Heart left ventricle (tissue), 16 donors: ENCODE measurements around the gene MTMR1. TPM values are rescaled to one million over a fixed set of nuclear protein-coding genes. Genes with fewer than 3 reads are reported as not detected.

Experiments
- ATAC-seq, 4 donors: fragments of 200-7000 bp; cut with Tn5 transposase; one replicate each; pipeline ENCODE4 v1.9.1; 2020 to 2022; ENCODE audit warnings: moderate library complexity in 4 of 4, mild to moderate bottlenecking in 3 of 4, moderate number of reproducible peaks in 1 of 4
- DNase-seq, 5 donors: peaks; one replicate each; pipeline ENCODE4 v3.0.0-alpha.2; 2020
- H3K27ac ChIP-seq, 12 donors: fragments of 200-600 bp; sonication (generic) in 4 of 12; one replicate each; pipeline versions ENCODE4 v1.5.0 to v1.8.0; 2016 to 2022; ENCODE audit warnings: mild to moderate bottlenecking in 2 of 12
- H3K27me3 ChIP-seq, 9 donors: fragments of 200-600 bp; sonication (generic) in 2 of 9; one replicate each; pipeline versions ENCODE4 v1.5.1 to v1.8.0; 2016 to 2022; ENCODE audit warnings: mild to moderate bottlenecking in 3 of 9
- H3K36me3 ChIP-seq, 9 donors: fragments of 200-600 bp; sonication (generic) in 2 of 9; one replicate each; pipeline versions ENCODE4 v1.5.0 to v1.8.0; 2018 to 2022; ENCODE audit warnings: mild to moderate bottlenecking in 2 of 9
- H3K4me1 ChIP-seq, 12 donors: fragments of 200-600 bp; sonication (generic) in 4 of 12; one replicate each; pipeline versions ENCODE4 v1.5.0 to v1.8.0; 2016 to 2022; ENCODE audit warnings: mild to moderate bottlenecking in 3 of 12
- H3K4me3 ChIP-seq, 12 donors: fragments of 200-600 bp; sonication (generic) in 4 of 12; one replicate each; pipeline versions ENCODE4 v1.5.0 to v1.8.0; 2017 to 2022; ENCODE audit warnings: mild to moderate bottlenecking in 9 of 12, moderate library complexity in 4 of 12
- H3K9me3 ChIP-seq, 12 donors: fragments of 200-600 bp; sonication (generic) in 4 of 12; one replicate each; pipeline versions ENCODE4 v1.5.0 to v1.8.0; 2016 to 2022; ENCODE audit warnings: mild to moderate bottlenecking in 1 of 12
- CTCF ChIP-seq, 12 donors: fragments of 200-600 bp; sonication (generic) in 4 of 12; IDR thresholded peaks; one replicate each; pipeline versions ENCODE4 v1.5.0 to v1.8.0; 2018 to 2022; ENCODE audit warnings: antibody characterized with exemption in 12 of 12, mild to moderate bottlenecking in 5 of 12
- POLR2A ChIP-seq, 2 donors: fragments of 450-650 bp; IDR thresholded peaks; one replicate each; pipeline ENCODE4 v1.6.1; 2017; ENCODE audit warnings: antibody characterized with exemption in 2 of 2, mild to moderate bottlenecking in 2 of 2, moderate library complexity in 2 of 2
- WGBS, 4 donors: extraction: QIAGEN DNeasy Blood & Tissue Kit in 2 of 4; methylation state at CpG; one replicate each; pipeline versions ENCODE4 v1.1.5 to v1.1.7; 2013 to 2018; 5-methylcytosine and 5-hydroxymethylcytosine counted together
- intact Hi-C, 10 donors: fragments of 100-400 bp; cut with DNase I; formaldehyde crosslinking; loops; one replicate each; pipeline versions ENCODE4 v1.11.1 to v1.14.2; 2022
- polyA plus RNA-seq, 2 donors: library from polyadenylated mRNA; stranded (reverse); fragments of 200-250 nt; gene quantifications; one replicate each; pipeline ENCODE4 v1.2.3, GENCODE V29; 2013
- total RNA-seq, 9 donors: library from RNA; depleted of rRNA in 2 of 9; stranded (reverse); fragments of >200 nt in 2 of 9; fragmentation: NEBNext Ultra II Directional in 3 of 9; extraction: Animal tissue kit (Norgen Biotek cat#: 25700) in 3 of 9; gene quantifications; one replicate each; pipeline versions ENCODE4 v1.1.0 to v1.2.4, GENCODE V29; 2016 to 2023
- donor health status: ischemic (EF 13 %, LVEDD 7.1; RV severe dilation, severe dysfunction).
- donor health status: healthy with polysubstance abuse.
- donor health status: DM: no; HTN: yes; CAD: no.
- donor health status: DM: no; HTN: no; CAD: no.
- donor health status: ischemic (EF 25% LVEDD 6.9; RV normal size, moderate dysfunction).
- donor health status: ischemic (EF 25% LVEDD 5.7; RV mildly dilated, moderate dysfunction).
- donor health status: healthy.
- donor health status: DM: yes; HTN: yes; CAD: no.
- donor health status: ischemic (EF 35%, LVEDD 5.7; RV mildly dilated, moderate dysfunction).
- donor health status: nonischemic (EF 11% LVEDD 7.7; RV severe dilation, severe dysfunction).
- donor health status: DM: yes; HTN: yes; CAD: no.
- donor health status: PGD.
- donor health status: ischemic (EF 29% LVEDD 5.4; RV normal size, mild dysfunction).
- donor health status: nonischemic (EF 23%, LVEDD 6.1; RV moderate dilation, normal function).

Gene MTMR1
- total and polyA plus RNA-seq, 11 donors = 5.1 to 59.7 (median 21.0) TPM

- Histone ChIP-seq H3K4me3 (no peak overlapping the region), H3K9me3 (peaks cover 0 to 8% (median 0%) of the 10 kb centered on the region in 12 donors), H3K36me3 (no peaks in the 10 kb centered on the region), H3K27ac (no peak overlapping the region), H3K4me1 (peaks cover 0 to 12% (median 0%) of the 10 kb centered on the region in 12 donors), H3K27me3 (no peaks in the 10 kb centered on the region)
- no peak for ATAC-seq
- TF ChIP-seq CTCF (IDR thresholded peaks at IDR 0.05) = no peak
- TF ChIP-seq POLR2A (IDR thresholded peaks at IDR 0.05) = no peak
- DNase-seq = no peak
- intact Hi-C loops = loop anchor here in 1 of 10 donors (10.0 kb wide), 1 partner anchor 325 kb away; the partner anchor contains the start of gene MAMLD1
Observed at GRCh38 chrX:150690126-150690525, 3.1 kb upstream of the MTMR1 start.

- peaks cover 0 to 24% (median 0%) of the 10 kb centered on the region in 12 donors for H3K4me1 ChIP-seq
- peaks cover 0 to 8% (median 0%) of the 10 kb centered on the region in 12 donors for H3K9me3 ChIP-seq
- no peak for TF ChIP-seq POLR2A (IDR thresholded peaks at IDR 0.05)
- TF ChIP-seq CTCF (IDR thresholded peaks at IDR 0.05) = no peak
- intact Hi-C loops = loop anchor here in 1 of 10 donors (10.0 kb wide), 1 partner anchor 327 kb away; the partner anchor contains the start of gene MAMLD1
- H3K27me3 ChIP-seq = no peaks in the 10 kb centered on the region
- peak overlapping the region in 9 of 12 donors; percentile 31 to 83 (median 64) for H3K4me3 ChIP-seq
- 48 to 59% (median 55%) methylated on average over 5 of the region's 5 CpGs for WGBS, 4 donors
- DNase-seq (no peak), ATAC-seq (no peak)
- H3K36me3 ChIP-seq = no peaks in the 10 kb centered on the region
- H3K27ac ChIP-seq = peak overlapping the region in 4 of 12 donors; percentile 54 to 81 (median 68)
Observed at GRCh38 chrX:150692296-150692695, 900 bp upstream of the MTMR1 start.

- Histone ChIP-seq H3K36me3 (no peaks in the 10 kb centered on the region), H3K9me3 (peaks cover 0 to 8% (median 0%) of the 10 kb centered on the region in 12 donors), H3K4me3 (peak overlapping the region; percentile 8 to 83 (median 60)), H3K27ac (peak overlapping the region; percentile 35 to 81 (median 72)), H3K4me1 (peaks cover 0 to 24% (median 0%) of the 10 kb centered on the region in 12 donors), H3K27me3 (no peaks in the 10 kb centered on the region)
- intact Hi-C loops = loop anchor here in 1 of 10 donors (10.0 kb wide), 1 partner anchor 329 kb away; the partner anchor contains the start of gene MAMLD1
- TF ChIP-seq POLR2A (IDR thresholded peaks at IDR 0.05) (no peak), CTCF (IDR thresholded peaks at IDR 0.05) (no peak)
- ATAC-seq = peak in 3 of 4 donors; percentile 40 to 46 (median 46)
- WGBS, 4 donors = 3 to 46% (median 22%) methylated on average over 17 to 42 of the region's 42 CpGs
- DNase-seq = peak; percentile 27 to 75 (median 42)
Observed at GRCh38 chrX:150693725-150694574, 754 bp downstream of the MTMR1 start.
